Peyer's patch (tissue), 4 donors: Measurements from ENCODE around the gene NAA38. TPM values are rescaled to one million over a fixed set of nuclear protein-coding genes. Genes with fewer than 3 reads are reported as not detected.
A peak's percentile ranks its signal among the peaks of the same experiment; 100 is the strongest.

Experiments
- DNase-seq, 3 donors: peaks; one replicate each; pipeline ENCODE4 v3.0.0-alpha.2; 2017 to 2019
- H3K27ac ChIP-seq, 4 donors: fragments of 200-600 bp; sonication (generic); one replicate each; pipeline ENCODE4 v1.5.1; 2016 to 2019
- H3K27me3 ChIP-seq, 2 donors: fragments of 200-600 bp; sonication (generic); one replicate each; pipeline ENCODE4 v1.5.1; 2019
- H3K36me3 ChIP-seq, 3 donors: fragments of 200-600 bp; sonication (generic); one replicate each; pipeline ENCODE4 v1.5.1; 2016 to 2019
- H3K4me1 ChIP-seq, 4 donors: fragments of 200-600 bp; sonication (generic); one replicate each; pipeline ENCODE4 v1.5.1; 2016 to 2019
- H3K4me3 ChIP-seq, 4 donors: fragments of 200-600 bp; sonication (generic); 1 replicate in 3 of 4; 2 replicates in 1 of 4; pipeline ENCODE4 v1.5.1; 2016 to 2019; ENCODE audit warnings: mild to moderate bottlenecking in 1 of 4
- H3K9me3 ChIP-seq, 4 donors: fragments of 200-600 bp; sonication (generic); one replicate each; pipeline ENCODE4 v1.5.1; 2016 to 2019; ENCODE audit warnings: mild to moderate bottlenecking in 1 of 4
- CTCF ChIP-seq, 6 experiments: fragments of 450-650 bp in 4 of 6; fragments of 200-600 bp in 2 of 6; sonication (generic) in 1 of 6; IDR thresholded peaks; one replicate each; pipeline ENCODE4 v1.5.1; 2017 to 2019; ENCODE audit warnings: antibody characterized with exemption in 6 of 6, mild to moderate bottlenecking in 3 of 6, moderate library complexity in 1 of 6
- POLR2A ChIP-seq, 2 donors: fragments of 450-650 bp; IDR thresholded peaks; one replicate each; pipeline ENCODE4 v1.5.1; 2017; ENCODE audit warnings: antibody characterized with exemption in 2 of 2, mild to moderate bottlenecking in 2 of 2, moderate library complexity in 2 of 2
- total RNA-seq, 4 donors: library from RNA; depleted of rRNA; stranded (reverse); fragments of >200 nt; gene quantifications; one replicate each; pipeline ENCODE4 v1.1.0, GENCODE V29; 2016

Gene NAA38
- total RNA-seq, 4 donors from 2014 or later: 28.6 to 75.8 (median 47.8) TPM

DNA sequence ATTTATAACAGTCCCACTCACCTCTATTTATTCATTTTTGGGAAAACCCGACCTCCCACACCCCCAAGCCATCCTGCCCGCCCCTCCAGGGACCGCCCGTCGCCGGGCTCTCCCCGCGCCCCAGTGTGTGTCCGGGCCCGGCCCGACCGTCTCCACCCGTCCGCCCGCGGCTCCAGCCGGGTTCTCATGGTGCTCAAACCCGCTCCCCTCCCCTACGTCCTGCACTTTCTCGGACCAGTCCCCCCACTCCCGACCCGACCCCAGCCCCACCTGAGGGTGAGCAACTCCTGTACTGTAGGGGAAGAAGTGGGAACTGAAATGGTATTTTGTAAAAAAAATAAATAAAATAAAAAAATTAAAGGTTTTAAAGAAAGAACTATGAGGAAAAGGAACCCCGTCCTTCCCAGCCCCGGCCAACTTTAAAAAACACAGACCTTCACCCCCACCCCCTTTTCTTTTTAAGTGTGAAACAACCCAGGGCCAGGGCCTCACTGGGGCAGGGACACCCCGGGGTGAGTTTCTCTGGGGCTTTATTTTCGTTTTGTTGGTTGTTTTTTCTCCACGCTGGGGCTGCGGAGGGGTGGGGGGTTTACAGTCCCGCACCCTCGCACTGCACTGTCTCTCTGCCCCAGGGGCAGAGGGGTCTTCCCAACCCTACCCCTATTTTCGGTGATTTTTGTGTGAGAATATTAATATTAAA, 3.1 kb downstream of the NAA38 start:
- no peak for DNase-seq
- peaks cover 0 to 58% (median 0%) of the 10 kb centered on the region in 3 donors for H3K36me3 ChIP-seq
- H3K4me1 ChIP-seq: peaks cover 10 to 53% (median 20%) of the 10 kb centered on the region in 4 donors
- no peaks in the 10 kb centered on the region for H3K27me3 ChIP-seq
- TF ChIP-seq POLR2A (IDR thresholded peaks at IDR 0.05) (no peak), CTCF (IDR thresholded peaks at IDR 0.05) (no peak)
- H3K4me3 ChIP-seq: no peak overlapping the region
- H3K27ac ChIP-seq: no peak overlapping the region
- no peaks in the 10 kb centered on the region for H3K9me3 ChIP-seq

GRCh38 chr17:7853691-7854038, 3.7 kb downstream of the NAA38 start:
- no peak for DNase-seq
- H3K4me1 ChIP-seq: peaks cover 10 to 47% (median 20%) of the 10 kb centered on the region in 4 donors
- TF ChIP-seq POLR2A (IDR thresholded peaks at IDR 0.05): no peak
- TF ChIP-seq CTCF (IDR thresholded peaks at IDR 0.05): no peak
- no peaks in the 10 kb centered on the region for H3K27me3 ChIP-seq
- H3K27ac ChIP-seq: no peak overlapping the region
- H3K4me3 ChIP-seq: no peak overlapping the region
- peaks cover 0 to 63% (median 0%) of the 10 kb centered on the region in 3 donors for H3K36me3 ChIP-seq
- no peaks in the 10 kb centered on the region for H3K9me3 ChIP-seq

DNA sequence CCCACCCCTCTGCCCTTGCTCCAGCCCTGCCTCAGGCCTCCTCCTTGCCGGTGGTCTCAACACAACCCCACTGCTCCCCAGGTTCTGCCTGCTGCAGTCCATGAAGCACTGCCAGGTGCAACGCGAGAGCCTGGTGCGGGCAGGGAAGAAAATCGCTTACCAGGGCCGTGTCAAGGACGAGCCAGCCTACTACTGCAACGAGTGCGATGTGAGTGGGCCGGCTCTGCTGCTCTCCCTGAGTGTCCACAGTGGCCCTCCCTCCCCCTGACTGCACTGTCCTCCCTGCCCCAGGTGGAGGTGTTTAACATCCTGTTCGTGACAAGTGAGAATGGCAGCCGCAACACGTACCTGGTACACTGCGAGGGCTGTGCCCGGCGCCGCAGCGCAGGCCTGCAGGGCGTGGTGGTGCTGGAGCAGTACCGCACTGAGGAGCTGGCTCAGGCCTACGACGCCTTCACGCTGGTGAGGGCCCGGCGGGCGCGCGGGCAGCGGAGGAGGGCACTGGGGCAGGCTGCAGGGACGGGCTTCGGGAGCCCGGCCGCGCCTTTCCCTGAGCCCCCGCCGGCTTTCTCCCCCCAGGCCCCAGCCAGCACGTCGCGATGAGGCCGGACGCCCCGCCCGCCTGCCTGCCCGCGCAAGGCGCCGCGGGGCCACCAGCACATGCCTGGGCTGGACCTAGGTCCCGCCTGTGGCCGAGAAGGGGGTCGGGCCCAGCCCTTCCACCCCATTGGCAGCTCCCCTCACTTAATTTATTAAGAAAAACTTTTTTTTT, 4.3 kb downstream of the NAA38 start:
- Histone ChIP-seq H3K4me1 (peaks cover 10 to 42% (median 17%) of the 10 kb centered on the region in 4 donors), H3K27ac (no peak overlapping the region), H3K9me3 (no peaks in the 10 kb centered on the region), H3K36me3 (peaks cover 0 to 69% (median 0%) of the 10 kb centered on the region in 3 donors), H3K4me3 (no peak overlapping the region), H3K27me3 (no peaks in the 10 kb centered on the region)
- DNase-seq: peak in 1 of 3 donors; percentile 52
- no peak for TF ChIP-seq CTCF (IDR thresholded peaks at IDR 0.05)
- TF ChIP-seq POLR2A (IDR thresholded peaks at IDR 0.05): no peak

- Histone ChIP-seq H3K4me3 (no peak overlapping the region), H3K4me1 (peaks cover 10 to 40% (median 17%) of the 10 kb centered on the region in 4 donors), H3K27ac (peak overlapping the region in 3 of 4 donors; percentile 14 to 72 (median 52)), H3K27me3 (no peaks in the 10 kb centered on the region), H3K9me3 (no peaks in the 10 kb centered on the region), H3K36me3 (peaks cover 0 to 77% (median 0%) of the 10 kb centered on the region in 3 donors)
- no peak for DNase-seq
- TF ChIP-seq CTCF (IDR thresholded peaks at IDR 0.05) (no peak), POLR2A (IDR thresholded peaks at IDR 0.05) (no peak)
These were observed 5.1 kb downstream of the NAA38 start for GRCh38 chr17:7852262-7852670.

DNA sequence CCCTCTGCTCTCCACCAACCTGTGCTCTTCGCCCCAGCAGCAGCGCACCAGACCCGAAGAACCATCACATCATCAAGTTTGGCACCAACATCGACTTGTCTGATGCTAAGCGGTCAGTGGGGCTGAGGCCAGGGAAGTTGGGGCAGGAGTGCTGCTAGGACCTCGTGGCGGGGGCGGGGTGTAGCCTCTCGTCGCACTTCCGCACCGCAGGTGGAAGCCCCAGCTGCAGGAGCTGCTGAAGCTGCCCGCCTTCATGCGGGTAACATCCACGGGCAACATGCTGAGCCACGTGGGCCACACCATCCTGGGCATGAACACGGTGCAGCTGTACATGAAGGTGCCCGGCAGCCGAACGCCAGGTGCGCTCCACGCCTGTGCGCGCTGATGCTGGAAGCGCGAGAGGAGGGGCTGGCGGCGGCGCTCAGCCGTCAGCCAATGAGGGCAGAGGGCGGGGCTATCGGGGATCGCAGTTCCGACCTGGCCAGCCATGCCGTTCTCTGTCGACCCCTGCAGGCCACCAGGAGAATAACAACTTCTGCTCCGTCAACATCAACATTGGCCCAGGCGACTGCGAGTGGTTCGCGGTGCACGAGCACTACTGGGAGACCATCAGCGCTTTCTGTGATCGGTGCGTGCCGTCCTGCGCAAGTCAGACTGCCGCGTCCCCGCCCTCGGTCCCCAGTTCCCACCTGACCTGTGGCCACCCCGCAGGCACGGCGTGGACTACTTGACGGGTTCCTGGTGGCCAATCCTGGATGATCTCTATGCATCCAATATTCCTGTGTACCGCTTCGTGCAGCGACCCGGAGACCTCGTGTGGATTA, 5.7 kb downstream of the NAA38 start:
- peak overlapping the region; percentile 14 to 38 (median 24) for H3K4me3 ChIP-seq
- H3K9me3 ChIP-seq: no peaks in the 10 kb centered on the region
- peak; percentile 92 to 98 (median 96) for DNase-seq
- TF ChIP-seq POLR2A (IDR thresholded peaks at IDR 0.05): peak in 1 of 2 donors; percentile 37
- TF ChIP-seq CTCF (IDR thresholded peaks at IDR 0.05): peak; percentile 98 to 100 (median 100)
- peaks cover 0 to 84% (median 0%) of the 10 kb centered on the region in 3 donors for H3K36me3 ChIP-seq
- H3K27me3 ChIP-seq: no peaks in the 10 kb centered on the region
- H3K4me1 ChIP-seq: peaks cover 10 to 40% (median 17%) of the 10 kb centered on the region in 4 donors
- peak overlapping the region in 3 of 4 donors; percentile 14 to 72 (median 52) for H3K27ac ChIP-seq
